K562 (cell line): ENCODE results near the gene CTCF. TPM values are rescaled to one million over a fixed set of nuclear protein-coding genes. Genes with fewer than 3 reads are reported as not detected.

Experiments used
- ATAC-seq: fragments of 200-7000 bp; cut with Tn5 transposase; 3 replicates; pipeline ENCODE4 v1.9.1; 2020; ENCODE audit warnings: moderate library complexity
- BruUV-seq: library from RNA; stranded (reverse); fragments of 400-500 nt; replicated peaks from 2 replicates; lab custom pipeline; 2021; lab: Mats Ljungman, UMichigan
- CTCF ChIA-PET: fragments of 300-600 bp; formaldehyde crosslinking; extraction: SDS; loops from one replicate; lab custom pipeline; 2021; ENCODE audit warnings: low intra/inter-chr PET ratio; lab: Yijun Ruan, JAX
- POLR2A ChIA-PET: fragments of 300-600, 350-650 bp; sonication (Branson Sonifier 250); formaldehyde crosslinking; extraction: SDS; loops from one replicate; lab custom pipeline; 2021; ENCODE audit warnings: antibody characterized with exemption, inconsistent platforms; lab: Yijun Ruan, JAX
- DNase-seq, 4 experiments: peaks; one replicate each; pipeline versions ENCODE4 v3.0.0 to v3.0.0-alpha.2; 2011 to 2018; ENCODE audit warnings: low spot score in 3 of 4, mixed read lengths in 3 of 4; ENCODE audit errors: extremely low read depth in 1 of 4
- FAIRE-seq: peaks from 2 replicates; lab custom pipeline; 2011; peaks lifted over from hg19 to GRCh38; lab: Jason Lieb, UNC
- H2AFZ ChIP-seq: 2 replicates; pipeline ENCODE4 v1.6.0; 2011; ENCODE audit warnings: low read depth, low read length, control low read depth, inconsistent platforms
- H3K27ac ChIP-seq: fragments of 200-600 bp; 3 replicates; pipeline ENCODE4 v1.8.0; 2011; ENCODE audit warnings: low read depth, mild to moderate bottlenecking, control low read depth, inconsistent platforms, low read length, moderate library complexity, mixed read lengths; ENCODE audit errors: extremely low read depth
- H3K27me3 ChIP-seq, 2 experiments: fragments of 300-600 bp in 1 of 2; 2 replicates in 1 of 2; 3 replicates in 1 of 2; pipeline versions ENCODE4 v1.6.0 to v1.8.0; 2011; ENCODE audit warnings: inconsistent platforms in 2 of 2, low read length in 2 of 2, mild to moderate bottlenecking in 1 of 2, mixed read lengths in 1 of 2, moderate library complexity in 1 of 2; ENCODE audit not compliant: control insufficient read depth in 2 of 2, insufficient read depth in 2 of 2
- H3K36me3 ChIP-seq: fragments of 300-600 bp; 3 replicates; pipeline ENCODE4 v1.8.0; 2011; ENCODE audit warnings: mild to moderate bottlenecking, low read length, inconsistent platforms; ENCODE audit not compliant: control insufficient read depth, insufficient read depth
- H3K4me1 ChIP-seq, 2 experiments: fragments of 200-600 bp in 1 of 2; replicated peaks in 1 of 2; 2 replicates in 1 of 2; 3 replicates in 1 of 2; pipeline versions ENCODE4 v1.5.1 to v1.8.0; 2011; ENCODE audit warnings: inconsistent platforms in 2 of 2, low read length in 2 of 2, mild to moderate bottlenecking in 1 of 2, mixed read lengths in 1 of 2, moderate library complexity in 1 of 2; ENCODE audit not compliant: control insufficient read depth in 2 of 2, insufficient read depth in 2 of 2
- H3K4me2 ChIP-seq: 2 replicates; pipeline ENCODE4 v1.6.1; 2011; ENCODE audit warnings: low read length, control low read depth, inconsistent platforms, mixed read lengths; ENCODE audit not compliant: insufficient read depth
- H3K4me3 ChIP-seq: fragments of 200-600 bp; sonication (generic), shearing (Covaris generic); 2 replicates; pipeline ENCODE4 v1.5.1; 2016; ENCODE audit warnings: control low read depth, inconsistent platforms
- H3K79me2 ChIP-seq: fragments of 200-600 bp; 3 replicates; pipeline ENCODE4 v1.8.0; 2011; ENCODE audit warnings: low read length, inconsistent platforms; ENCODE audit not compliant: control insufficient read depth, insufficient read depth
- H3K9ac ChIP-seq, 2 experiments: 2 replicates each; pipeline versions ENCODE4 v1.6.0 to v1.6.1; 2011; ENCODE audit warnings: low read depth in 2 of 2, low read length in 2 of 2, control low read depth in 1 of 2, inconsistent platforms in 1 of 2, mild to moderate bottlenecking in 1 of 2, mixed read lengths in 1 of 2; ENCODE audit not compliant: insufficient read depth in 1 of 2
- H3K9me1 ChIP-seq: one replicate; pipeline ENCODE4 v1.6.0; 2011; ENCODE audit warnings: inconsistent platforms, mild to moderate bottlenecking, low read length, moderate library complexity; ENCODE audit not compliant: control insufficient read depth, insufficient read depth
- H3K9me3 ChIP-seq: replicated peaks from 2 replicates; pipeline ENCODE4 v1.5.1; 2011; ENCODE audit warnings: low read depth, low read length, inconsistent platforms; ENCODE audit not compliant: control insufficient read depth, insufficient read depth
- H4K20me1 ChIP-seq: replicated peaks from 2 replicates; pipeline ENCODE4 v1.6.1; 2011; ENCODE audit warnings: low read length, inconsistent platforms, mixed read lengths; ENCODE audit not compliant: control insufficient read depth, insufficient read depth
- CBFA2T2 ChIP-seq: fragments of 450-650 bp; conservative IDR thresholded peaks from 2 replicates; pipeline ENCODE4 v1.6.1; 2017; ENCODE audit warnings: mild to moderate bottlenecking
- CBFA2T3 ChIP-seq: fragments of 450-650 bp; IDR thresholded peaks from 2 replicates; pipeline ENCODE4 v1.6.1; 2017
- FOXA1 ChIP-seq: fragments of 450-650 bp; IDR thresholded peaks from 2 replicates; pipeline ENCODE4 v1.6.1; 2016; ENCODE audit warnings: mild to moderate bottlenecking, borderline replicate concordance
- GATA2 ChIP-seq: sonication (generic); formaldehyde crosslinking; IDR thresholded peaks from 2 replicates; pipeline ENCODE4 v1.4.0; 2020; ENCODE audit warnings: mild to moderate bottlenecking, missing genetic modification reagents
- MEF2A ChIP-seq: IDR thresholded peaks from 2 replicates; pipeline ENCODE4 v1.6.1; 2011; ENCODE audit warnings: low read depth, mild to moderate bottlenecking, low read length, moderate library complexity; ENCODE audit not compliant: control insufficient read depth
- PRMT5 ChIP-seq: sonication (generic); formaldehyde crosslinking; IDR thresholded peaks from 2 replicates; pipeline ENCODE4 v1.5.0; 2020; ENCODE audit warnings: missing genetic modification reagents
- TAL1 ChIP-seq: fragments of 450-650 bp; IDR thresholded peaks from 2 replicates; pipeline ENCODE4 v1.6.1; 2016; ENCODE audit warnings: mild to moderate bottlenecking
- TOE1 ChIP-seq, 2 experiments: fragments of 450-650 bp in 1 of 2; sonication (generic) in 1 of 2; formaldehyde crosslinking in 1 of 2; IDR thresholded peaks; 2 replicates each; pipeline versions ENCODE4 v1.7.1 to v1.8.0; 2016 to 2022; ENCODE audit warnings: borderline replicate concordance in 2 of 2, mild to moderate bottlenecking in 2 of 2, antibody characterized with exemption in 1 of 2, inconsistent platforms in 1 of 2, low read depth in 1 of 2, missing genetic modification reagents in 1 of 2, moderate library complexity in 1 of 2
- ZNF561 ChIP-seq: fragments of 450-650 bp; formaldehyde crosslinking; conservative IDR thresholded peaks from 2 replicates; pipeline ENCODE4 v1.4.0; 2020; ENCODE audit warnings: mild to moderate bottlenecking, moderate library complexity
- WGBS: fragments of 100-300 bp; shearing (Covaris generic); methylation state at CpG from one replicate; pipeline ENCODE4 v1.1.6; 2016; ENCODE audit warnings: low coverage, mixed read lengths; ENCODE audit not compliant: insufficient coverage; ENCODE audit errors: missing lambda C conversion rate; 5-methylcytosine and 5-hydroxymethylcytosine counted together
- in situ Hi-C: fragments of 300-500 bp; cut with MboI; formaldehyde crosslinking; loops from 4 replicates; pipeline ENCODE4 v1.15.0; 2018; ENCODE audit warnings: inconsistent platforms, mixed read lengths
- intact Hi-C: fragments of 100-400 bp; cut with micrococcal nuclease; formaldehyde crosslinking; loops from 2 replicates; pipeline ENCODE4 v1.14.2; 2022
- polyA plus RNA-seq, 8 experiments: library from polyadenylated mRNA; depleted of rRNA in 4 of 8; stranded (reverse) in 5 of 8; unstranded in 3 of 8; fragments of >200 nt; fragmentation: Nextera tagmentation in 2 of 8; fragmentation: Illumina TruSeq in 1 of 8; extraction: Ambion mirVana in 2 of 8; extraction: Trizol in 1 of 8; gene quantifications; 2 replicates each; pipeline versions ENCODE4 v1.2.1 to v1.2.3, GENCODE V29; 2011 to 2014; ENCODE audit warnings: inconsistent platforms in 1 of 8, missing spikeins in 1 of 8
- total RNA-seq, 7 experiments: library from RNA; depleted of rRNA in 6 of 7; stranded (reverse); fragments of >200 nt in 6 of 7; fragmentation: Illumina TruSeq in 2 of 7; extraction: Trizol in 2 of 7; gene quantifications; 2 replicates each; pipeline versions ENCODE4 v1.2.1 to v1.2.3, GENCODE V29; 2011 to 2021; ENCODE audit warnings: low replicate concordance in 1 of 7
- TF ChIP-seq, protein P1 (sequence below): fragments of 450-650 bp; formaldehyde crosslinking; IDR thresholded peaks from 2 replicates; pipeline ENCODE4 v1.4.0; 2020; ENCODE audit warnings: mild to moderate bottlenecking, moderate library complexity

Gene CTCF
- total and polyA plus RNA-seq, 9 of the 15 experiments (the other 6 are each of a cell fraction or from before 2014, with no cell fraction given), result 7.8 to 49.2 (median 33.9) TPM

DNA sequence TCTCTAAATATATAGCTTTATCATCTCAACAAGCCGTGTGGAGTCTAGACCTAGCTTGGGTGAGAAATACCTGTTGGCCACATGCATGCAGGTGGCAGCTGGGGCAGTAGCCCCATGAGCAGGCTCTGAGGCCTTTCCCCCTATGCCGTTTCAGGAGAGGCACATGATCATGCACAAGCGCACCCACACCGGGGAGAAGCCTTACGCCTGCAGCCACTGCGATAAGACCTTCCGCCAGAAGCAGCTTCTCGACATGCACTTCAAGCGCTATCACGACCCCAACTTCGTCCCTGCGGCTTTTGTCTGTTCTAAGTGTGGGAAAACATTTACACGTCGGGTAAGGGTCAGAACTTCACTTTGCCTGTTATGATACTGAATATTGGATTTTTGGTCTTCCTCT is 65.9 kb downstream of the CTCF start:
- Histone ChIP-seq H3K4me1 (no peaks in the 10 kb centered on the region; a peak in 2 of 5 replicates), H3K4me2 (no peak overlapping the region), H3K27ac (no peak overlapping the region), H3K36me3 (peaks cover 80% of the 10 kb centered on the region), H3K79me2 (no peaks in the 10 kb centered on the region), H3K9me3 (no peaks in the 10 kb centered on the region), H3K9me1 (no peaks in the 10 kb centered on the region), H3K27me3 (no peaks in the 10 kb centered on the region), H4K20me1 (no peaks in the 10 kb centered on the region), H3K4me3 (no peak overlapping the region), H2AFZ (no peak overlapping the region), H3K9ac (0 out of 4 replicates have a peak overlapping the region, but pooled peaks of 1 of the 2 experiments have one; percentile 22)
- in situ Hi-C loops, result no loop called here
- ATAC-seq, result no peak; the same call in 2 of the 3 replicates
- CTCF ChIA-PET, result no interaction called here
- no TSS peak for BruUV-seq
- POLR2A ChIA-PET, result interaction anchor here (1.0 kb wide), 1 partner anchor 15 kb away, joined by 3 read pairs; no protein-coding TSS in a partner anchor
- TF ChIP-seq CBFA2T3 (peak; percentile 26; the same call in 1 of the 2 replicates), ZNF561 (CRISPR knock-in tag) (no peak), PRMT5 (CRISPR knock-in tag) (no peak), TOE1 (IDR thresholded peaks at IDR 0.05; ENCODE audit: borderline replicate concordance) (no peak), TOE1 (CRISPR knock-in tag; IDR thresholded peaks at IDR 0.05; ENCODE audit: borderline replicate concordance, low read depth) (no peak), MEF2A (no peak), GATA2 (CRISPR knock-in tag) (no peak), FOXA1 (no peak), TAL1 (0 out of 2 replicates have a peak, but pooled peaks have one; percentile 10), CBFA2T2 (peak; percentile 24; the same call in 1 of the 2 replicates)
- TF ChIP-seq, protein P1, sequence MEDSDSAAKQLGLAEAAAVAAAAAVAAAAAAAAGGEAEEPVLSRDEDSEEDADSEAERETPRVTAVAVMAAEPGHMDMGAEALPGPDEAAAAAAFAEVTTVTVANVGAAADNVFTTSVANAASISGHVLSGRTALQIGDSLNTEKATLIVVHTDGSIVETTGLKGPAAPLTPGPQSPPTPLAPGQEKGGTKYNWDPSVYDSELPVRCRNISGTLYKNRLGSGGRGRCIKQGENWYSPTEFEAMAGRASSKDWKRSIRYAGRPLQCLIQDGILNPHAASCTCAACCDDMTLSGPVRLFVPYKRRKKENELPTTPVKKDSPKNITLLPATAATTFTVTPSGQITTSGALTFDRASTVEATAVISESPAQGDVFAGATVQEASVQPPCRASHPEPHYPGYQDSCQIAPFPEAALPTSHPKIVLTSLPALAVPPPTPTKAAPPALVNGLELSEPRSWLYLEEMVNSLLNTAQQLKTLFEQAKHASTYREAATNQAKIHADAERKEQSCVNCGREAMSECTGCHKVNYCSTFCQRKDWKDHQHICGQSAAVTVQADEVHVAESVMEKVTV, result no peak
- WGBS, result 89% methylated on average over 14 of the region's 14 CpGs
- no peak for DNase-seq
- intact Hi-C loops, result no loop called here
- FAIRE-seq, result no peak
